ENCODE results near the gene ZFPM1.

- TF ChIP-seq YY1 (IDR thresholded peaks at IDR 0.05; ENCODE audit: insufficient read depth, insufficient read length) (no peak), ZNF274 (IDR thresholded peaks at IDR 0.05; ENCODE audit: low read depth, low read length) (no peak)
These were observed 68.6 kb downstream of the ZFPM1 start for GRCh38 chr16:88521674-88522073.
